ENCODE measurements around the gene PGM2.
A peak's percentile ranks its signal among the peaks of the same experiment; 100 is the strongest.

PGM2 gene

DNA sequence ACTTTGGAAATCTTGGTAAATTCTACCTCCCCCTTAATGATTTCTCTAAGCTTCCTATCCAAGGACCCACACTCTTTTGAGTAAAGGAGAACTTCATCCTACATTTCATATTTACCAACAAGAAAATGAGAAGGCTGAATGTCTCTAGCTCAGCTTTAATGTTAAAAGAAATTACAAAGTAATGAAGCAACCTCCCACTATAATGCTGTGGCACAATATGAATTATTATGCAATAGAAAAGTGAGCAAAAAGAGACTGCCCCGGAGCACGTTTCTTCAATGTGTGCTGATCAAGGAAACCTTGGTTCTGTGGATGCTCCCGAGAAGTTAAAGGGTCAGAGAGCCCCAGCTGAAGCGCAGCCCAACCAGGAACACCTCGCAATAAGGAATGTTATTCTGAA, 55.3 kb downstream of the PGM2 start:
- no peak overlapping the region for H3K27ac ChIP-seq (ENCODE audit: low read depth, low read length, poor library complexity, severe bottlenecking)
- H3K9me3 ChIP-seq (ENCODE audit: low read length) = no peaks in the 10 kb centered on the region
- H3K79me2 ChIP-seq (ENCODE audit: insufficient read depth, low read length) = no peaks in the 10 kb centered on the region
- H3K9ac ChIP-seq (ENCODE audit: low read length) = no peak overlapping the region
- H3F3A ChIP-seq (ENCODE audit: insufficient read depth, low read length) = no peaks in the 10 kb centered on the region
- no peaks in the 10 kb centered on the region for H3K36me3 ChIP-seq (ENCODE audit: insufficient read depth, low read length)
- no peaks in the 10 kb centered on the region for H4K20me1 ChIP-seq (ENCODE audit: insufficient read depth, low read length)
- H3K4me3 ChIP-seq (ENCODE audit: low read depth, low read length, poor library complexity, severe bottlenecking) = no peak overlapping the region
- H2AFZ ChIP-seq (ENCODE audit: low read length) = no peak overlapping the region
- H3K4me1 ChIP-seq (ENCODE audit: insufficient read depth, low read length, severe bottlenecking) = peaks cover 14% of the 10 kb centered on the region
- H3K4me2 ChIP-seq (ENCODE audit: low read length) = no peak overlapping the region
- no peaks in the 10 kb centered on the region for H3K9me2 ChIP-seq (ENCODE audit: low read depth, low read length)
- TF ChIP-seq CTCF (IDR thresholded peaks at IDR 0.05; ENCODE audit: low read length) = no peak
- no peak for TF ChIP-seq EZH2 (IDR thresholded peaks at IDR 0.05; ENCODE audit: borderline replicate concordance, low read length)
- H3K27me3 ChIP-seq (ENCODE audit: insufficient read depth, low read length) = no peaks in the 10 kb centered on the region

DNA sequence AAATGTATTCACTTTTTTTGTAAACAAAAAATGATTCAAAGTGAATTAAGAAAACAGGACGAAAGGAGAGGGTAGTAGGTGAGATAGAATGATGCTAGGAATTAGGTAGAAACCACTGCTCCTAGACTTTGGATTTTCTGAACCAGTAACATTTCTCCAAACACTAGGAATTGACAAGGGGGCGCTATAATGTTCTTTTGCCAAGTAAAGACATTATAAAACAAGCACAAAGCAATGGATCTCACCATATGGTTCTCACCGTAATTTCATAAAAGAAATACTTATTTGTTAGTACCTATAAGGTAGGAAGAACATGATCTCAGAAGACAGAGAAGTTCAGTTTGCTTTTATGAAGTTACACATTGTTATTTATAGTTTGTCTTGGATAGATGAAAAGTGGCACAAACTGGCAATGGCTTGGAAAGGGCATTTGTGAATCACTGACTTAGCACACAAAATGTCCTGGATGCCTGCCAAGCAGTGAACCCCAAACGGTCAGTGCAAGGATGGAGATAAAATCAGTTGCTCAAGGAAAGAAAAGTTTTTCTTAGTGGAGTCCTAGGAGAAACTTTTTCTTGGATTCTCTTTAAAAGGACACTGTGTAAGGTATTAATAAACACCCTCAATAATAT, 56.3 kb downstream of the PGM2 start:
- H2AFZ ChIP-seq (ENCODE audit: low read length) = no peak overlapping the region
- TF ChIP-seq EZH2 (IDR thresholded peaks at IDR 0.05; ENCODE audit: borderline replicate concordance, low read length) = no peak
- peak; percentile 32; the same call in 1 of the 2 replicates for TF ChIP-seq CTCF (IDR thresholded peaks at IDR 0.05; ENCODE audit: low read length)
- H3K9ac ChIP-seq (ENCODE audit: low read length) = no peak overlapping the region
- H3K79me2 ChIP-seq (ENCODE audit: insufficient read depth, low read length) = no peaks in the 10 kb centered on the region
- H3K9me3 ChIP-seq (ENCODE audit: low read length) = no peaks in the 10 kb centered on the region
- no peaks in the 10 kb centered on the region for H3K27me3 ChIP-seq (ENCODE audit: insufficient read depth, low read length)
- H3K4me3 ChIP-seq (ENCODE audit: low read depth, low read length, poor library complexity, severe bottlenecking) = no peak overlapping the region
- H3K9me2 ChIP-seq (ENCODE audit: low read depth, low read length) = no peaks in the 10 kb centered on the region
- H3K36me3 ChIP-seq (ENCODE audit: insufficient read depth, low read length) = no peaks in the 10 kb centered on the region
- no peak overlapping the region for H3K27ac ChIP-seq (ENCODE audit: low read depth, low read length, poor library complexity, severe bottlenecking)
- no peak overlapping the region for H3K4me2 ChIP-seq (ENCODE audit: low read length)
- peaks cover 14% of the 10 kb centered on the region for H3K4me1 ChIP-seq (ENCODE audit: insufficient read depth, low read length, severe bottlenecking)
- H3F3A ChIP-seq (ENCODE audit: insufficient read depth, low read length) = no peaks in the 10 kb centered on the region
- no peaks in the 10 kb centered on the region for H4K20me1 ChIP-seq (ENCODE audit: insufficient read depth, low read length)

GRCh38 chr4:37884855-37885487, 58.5 kb downstream of the PGM2 start:
- Histone ChIP-seq H3K9me3 (ENCODE audit: low read length) (no peaks in the 10 kb centered on the region), H3K27me3 (ENCODE audit: insufficient read depth, low read length) (no peaks in the 10 kb centered on the region), H3K4me1 (ENCODE audit: insufficient read depth, low read length, severe bottlenecking) (peaks cover 9% of the 10 kb centered on the region), H3K9ac (ENCODE audit: low read length) (no peak overlapping the region), H3K79me2 (ENCODE audit: insufficient read depth, low read length) (no peaks in the 10 kb centered on the region), H3K36me3 (ENCODE audit: insufficient read depth, low read length) (no peaks in the 10 kb centered on the region), H4K20me1 (ENCODE audit: insufficient read depth, low read length) (no peaks in the 10 kb centered on the region), H3K9me2 (ENCODE audit: low read depth, low read length) (no peaks in the 10 kb centered on the region), H3F3A (ENCODE audit: insufficient read depth, low read length) (peaks cover 10% of the 10 kb centered on the region; the same call in 1 of the 2 replicates), H2AFZ (ENCODE audit: low read length) (no peak overlapping the region), H3K27ac (ENCODE audit: low read depth, low read length, poor library complexity, severe bottlenecking) (no peak overlapping the region), H3K4me3 (ENCODE audit: low read depth, low read length, poor library complexity, severe bottlenecking) (no peak overlapping the region), H3K4me2 (ENCODE audit: low read length) (no peak overlapping the region)
- TF ChIP-seq EZH2 (IDR thresholded peaks at IDR 0.05; ENCODE audit: borderline replicate concordance, low read length) (no peak), CTCF (IDR thresholded peaks at IDR 0.05; ENCODE audit: low read length) (no peak)

Measured in OCI-LY1 (cell line).